NCI-H1694 (cell line): ENCODE data around the gene SH2D3C.

Experiments used
- DNase-seq: peaks from one replicate; lab custom pipeline; 2025; lab: John Stamatoyannopoulos, UW

SH2D3C gene

DNA sequence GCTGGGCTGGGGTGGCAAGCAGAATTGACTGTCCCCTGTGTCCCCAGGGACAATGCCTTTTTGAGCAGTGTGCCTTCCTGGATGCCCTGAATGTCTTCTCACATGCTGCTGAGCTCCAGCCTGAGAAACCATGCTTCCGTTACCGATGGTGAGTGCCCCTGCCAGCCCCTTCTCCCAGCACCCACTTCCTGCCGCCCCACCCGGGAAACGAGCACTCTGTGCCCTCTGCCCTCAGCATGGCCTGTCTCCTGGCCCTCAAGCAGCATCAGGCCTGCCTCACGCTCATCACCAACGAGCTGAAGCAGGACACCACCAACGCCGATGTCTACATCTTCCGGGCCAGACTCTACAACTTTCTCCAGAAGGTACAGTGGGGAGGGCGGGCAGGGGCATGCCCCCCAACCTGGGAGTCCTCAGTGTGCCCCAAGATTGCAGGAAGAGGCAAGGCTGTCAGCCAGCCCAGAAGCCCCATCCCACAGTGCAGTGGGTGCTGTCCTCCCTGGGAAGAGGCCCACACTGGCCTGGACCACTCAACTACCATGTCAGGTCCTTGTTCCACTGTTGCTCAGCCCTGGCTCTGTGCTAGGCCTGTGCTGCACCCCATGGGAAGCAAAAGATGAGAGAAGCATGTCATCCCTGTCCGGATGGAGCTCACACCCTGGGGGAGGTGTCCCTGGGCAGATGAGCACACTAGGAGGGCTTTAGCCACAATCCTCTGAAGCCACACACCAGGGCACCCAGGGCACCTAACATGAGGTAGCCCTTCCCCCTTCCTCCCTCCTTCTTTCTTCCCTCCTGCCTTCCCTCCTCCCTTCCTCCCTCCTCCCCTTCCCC, 58.2 kb downstream of the SH2D3C start:
- no peak for DNase-seq

DNA sequence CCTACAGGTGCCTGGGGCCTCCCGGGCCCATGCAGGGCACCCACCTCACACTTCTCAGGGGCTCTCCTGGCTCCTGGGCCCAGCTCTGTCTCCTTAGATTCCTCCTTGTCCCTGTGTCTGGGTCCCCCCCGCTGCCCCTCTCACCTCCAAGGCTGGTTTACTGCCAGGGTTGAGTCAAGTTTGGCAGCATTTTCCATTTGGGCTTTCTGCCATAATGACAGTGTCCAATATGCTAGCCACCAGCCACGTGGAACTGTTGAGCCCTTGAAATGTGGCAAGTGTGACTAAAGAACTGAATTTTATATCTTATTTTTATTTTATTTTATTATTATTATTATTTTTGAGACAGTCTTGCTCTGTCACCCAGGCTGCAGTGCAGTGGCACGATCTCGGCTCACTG, 60.7 kb downstream of the SH2D3C start:
- DNase-seq, result no peak

DNA sequence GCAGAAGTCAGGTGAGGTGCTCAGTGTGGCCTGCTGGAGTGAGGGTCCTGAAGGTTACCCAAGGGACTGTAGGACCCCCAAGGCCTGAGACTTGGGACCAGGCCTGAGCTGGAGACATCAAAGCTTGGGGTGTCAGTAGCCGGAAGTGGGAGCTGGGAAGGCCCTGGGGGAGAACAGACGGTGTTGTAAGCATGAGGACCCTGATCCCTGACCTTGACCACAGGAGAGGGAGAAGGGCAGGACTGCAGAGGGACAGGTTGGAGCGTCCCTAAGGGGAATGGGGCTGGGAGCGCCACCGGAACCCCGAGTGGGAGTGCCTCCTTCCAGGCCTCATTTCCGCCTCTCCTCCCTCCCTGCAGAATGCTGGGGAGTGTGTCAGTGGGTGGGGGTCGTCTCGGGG, 62.1 kb downstream of the SH2D3C start:
- no peak for DNase-seq

DNA sequence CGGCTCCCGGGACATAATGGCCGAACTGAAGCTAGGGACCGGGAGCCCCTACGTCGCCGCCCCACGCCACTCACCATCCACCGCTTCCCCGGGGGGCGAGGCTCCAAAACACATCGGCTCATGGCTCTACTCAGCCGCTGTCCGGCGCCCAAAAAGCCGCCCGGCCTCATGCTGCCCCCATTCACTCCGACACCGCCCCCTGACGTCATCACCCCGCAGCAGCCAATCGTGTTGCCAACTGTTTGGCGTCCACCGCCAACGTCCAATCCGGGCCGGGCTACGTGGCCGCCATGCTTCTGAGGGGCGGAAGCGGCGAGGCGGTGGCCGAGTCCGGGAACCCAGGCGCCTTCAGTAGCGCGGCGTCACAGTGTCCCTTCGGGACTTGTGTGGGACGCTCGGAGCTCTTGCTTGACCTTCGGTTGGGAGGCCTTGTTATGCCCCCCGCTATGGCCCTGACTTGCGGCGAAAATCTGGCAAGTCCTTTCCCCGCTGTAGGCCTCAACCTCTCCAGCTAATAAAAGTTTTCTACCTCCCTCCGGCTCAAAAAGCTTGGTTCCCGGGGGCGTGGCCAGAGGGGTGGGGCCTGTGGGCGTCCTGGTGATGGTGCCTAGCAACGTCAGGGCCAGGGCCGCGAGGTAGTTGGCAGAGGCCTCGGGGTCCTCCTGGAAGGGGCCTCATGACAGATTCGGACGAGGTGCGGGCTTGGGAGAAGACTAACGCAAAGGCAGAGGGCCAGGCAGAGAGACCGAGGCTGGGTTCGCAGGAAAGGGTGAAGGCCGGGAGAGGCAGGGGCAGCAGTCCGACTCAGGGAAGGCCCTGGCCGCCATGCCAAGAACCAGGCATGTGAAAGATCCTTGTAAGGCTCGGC, 62.8 kb downstream of the SH2D3C start, which contains the start of the genes PTRH1 and TTC16:
TSS of gene PTRH1 (minus strand) at position 194 of the 868 bp plus-strand sequence. CDS start at position 170, 24 bp downstream.
TSS of gene TTC16 (plus strand) at position 610 of the 868 bp plus-strand sequence. CDS start at position 677, 67 bp downstream.
- peak; percentile 77 for DNase-seq

DNA sequence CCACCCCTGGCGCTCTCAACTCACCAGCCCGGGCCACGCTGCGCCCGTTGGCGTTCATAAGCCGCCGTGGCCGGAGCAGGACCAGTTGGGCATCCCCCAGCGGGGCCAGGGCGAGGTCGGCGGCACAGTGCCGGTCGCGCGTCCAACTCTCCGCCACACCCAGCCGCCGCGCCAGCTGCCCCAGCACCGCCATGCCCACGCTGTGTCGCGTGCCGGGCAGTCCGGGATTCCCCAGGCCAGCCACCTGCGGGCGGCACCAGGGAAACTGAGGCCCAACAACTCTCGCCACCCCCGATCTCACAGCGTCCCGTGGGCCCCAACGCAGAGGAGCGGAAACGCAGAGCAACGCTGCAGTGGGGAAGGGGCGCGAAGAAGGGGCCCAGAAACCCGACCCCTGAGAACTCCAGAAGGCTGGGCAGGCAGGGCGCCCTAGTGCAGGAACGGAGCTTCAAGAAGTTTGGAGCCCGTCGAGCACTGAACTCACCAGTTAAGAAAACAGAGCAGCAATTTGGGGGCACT, 63.5 kb downstream of the SH2D3C start:
- DNase-seq, result no peak

DNA sequence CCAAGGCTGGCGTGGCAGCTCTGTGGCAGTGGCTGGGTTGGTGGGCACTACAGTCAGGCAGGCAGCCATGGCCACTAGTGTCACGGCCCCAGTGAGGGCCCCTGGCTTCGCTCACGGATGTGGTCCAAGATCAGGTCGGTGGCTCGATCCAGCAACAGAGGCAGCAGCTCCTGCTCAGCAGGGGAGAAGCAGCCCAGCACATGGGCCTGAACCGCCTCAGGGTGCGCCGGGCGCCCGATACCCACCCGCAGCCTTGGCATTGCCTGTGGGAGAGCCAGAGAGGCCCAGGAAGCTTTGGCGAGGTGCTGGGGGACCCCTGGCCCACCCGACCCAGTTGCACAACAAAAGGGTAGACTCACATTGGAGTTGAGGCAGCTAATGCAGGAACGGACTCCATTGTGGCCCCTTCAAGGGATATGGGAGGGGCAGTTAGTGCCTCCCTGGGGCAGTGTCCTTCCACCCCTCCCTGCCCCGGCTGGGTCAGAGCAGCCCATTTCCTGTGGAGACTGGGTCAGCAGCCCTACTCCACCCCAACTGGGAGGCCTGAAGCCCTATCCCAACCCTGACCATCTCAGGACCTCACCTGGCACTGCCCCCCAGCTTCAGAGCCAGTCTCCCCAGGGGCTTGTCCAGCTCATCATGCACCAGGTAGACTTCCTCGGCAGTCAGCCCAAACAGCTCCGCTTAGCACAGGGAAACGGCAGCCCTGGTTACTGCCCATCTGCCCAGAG, 64.3 kb downstream of the SH2D3C start:
- DNase-seq, result no peak

DNA sequence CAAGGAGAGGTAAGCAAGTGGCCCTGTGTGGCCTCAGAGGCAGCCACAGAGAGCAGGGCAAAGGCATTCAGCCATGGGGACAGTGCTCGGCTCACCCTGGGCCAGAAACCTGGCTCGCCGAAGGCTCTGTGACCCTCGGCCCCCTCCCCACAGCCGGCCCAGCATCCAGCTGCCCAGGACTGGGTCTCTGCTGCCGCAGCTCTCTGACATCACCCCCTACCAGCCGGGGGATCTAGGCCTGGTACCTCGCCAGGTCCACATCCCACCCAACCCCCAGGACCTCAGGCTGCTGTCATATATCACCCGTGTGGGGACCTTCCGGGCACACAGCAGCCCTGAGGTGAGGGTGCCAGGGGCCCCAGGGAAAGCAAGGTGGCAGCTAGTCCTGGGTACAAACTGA, 65.6 kb downstream of the SH2D3C start:
- no peak for DNase-seq

DNA sequence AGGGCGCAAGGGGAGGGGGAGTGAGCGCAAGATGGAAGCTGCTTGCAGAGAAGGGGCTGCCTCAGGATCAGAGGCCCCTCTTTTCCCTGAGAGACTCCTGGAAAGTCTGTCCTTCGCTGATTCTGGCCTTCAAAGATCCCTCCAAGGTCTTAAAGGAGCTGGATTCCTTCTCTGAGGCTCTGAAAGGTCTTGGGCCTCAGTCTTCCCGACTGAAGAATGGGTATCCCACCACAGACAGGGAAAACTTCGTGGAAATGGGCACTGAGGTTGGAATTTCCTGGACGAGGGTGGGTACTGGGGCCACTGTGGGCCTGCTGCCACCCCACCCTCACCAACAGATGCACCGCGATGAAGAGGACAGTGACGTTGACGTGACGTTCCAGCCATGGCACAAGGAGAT, 66.1 kb downstream of the SH2D3C start:
- DNase-seq, result no peak

DNA sequence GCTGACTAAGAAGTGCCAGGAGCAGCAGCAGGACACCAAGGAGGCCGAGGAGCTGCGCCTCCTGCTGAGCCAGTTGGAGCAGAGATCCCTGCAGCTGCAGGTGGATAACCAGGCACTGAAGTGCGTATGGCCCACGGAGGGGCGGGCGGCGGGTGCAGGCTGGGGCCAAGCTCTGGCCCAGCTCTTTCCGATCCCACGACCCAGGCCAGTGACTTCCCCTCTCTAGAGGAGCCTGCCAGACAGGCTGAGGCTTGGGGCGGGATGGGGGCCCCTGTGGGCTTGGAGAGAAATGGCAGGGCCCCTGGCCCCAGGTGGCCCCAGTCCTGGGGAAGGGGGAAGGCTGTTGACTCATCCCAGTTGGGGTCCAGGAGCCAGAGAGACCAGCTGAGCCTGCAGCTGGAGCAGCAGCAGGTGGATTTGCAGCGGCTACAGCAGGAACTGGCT, 66.6 kb downstream of the SH2D3C start:
- no peak for DNase-seq

DNA sequence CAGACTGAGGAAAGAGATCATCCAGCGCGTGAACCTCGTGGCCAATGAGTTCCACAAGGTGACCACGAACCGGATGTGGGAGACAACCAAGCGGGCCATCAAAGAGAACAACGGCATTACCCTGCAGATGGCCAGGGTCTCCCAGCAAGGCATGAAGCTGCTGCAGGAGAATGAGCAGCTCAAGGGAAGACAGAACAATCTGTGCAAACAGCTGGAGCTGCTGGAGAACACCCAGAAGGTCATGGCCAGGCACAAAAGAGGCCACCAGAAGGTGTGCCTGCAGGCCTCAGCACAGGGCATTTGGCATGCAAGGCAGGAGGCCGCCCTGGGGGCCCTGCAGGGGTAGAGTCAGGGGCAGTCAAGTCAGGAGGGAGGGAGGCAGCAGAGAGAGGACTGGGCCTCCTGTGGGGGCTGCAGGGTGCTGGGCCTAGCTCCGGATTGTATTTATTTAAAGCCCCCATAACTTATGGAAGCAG, 67.2 kb downstream of the SH2D3C start:
- peak; percentile 40 for DNase-seq

DNA sequence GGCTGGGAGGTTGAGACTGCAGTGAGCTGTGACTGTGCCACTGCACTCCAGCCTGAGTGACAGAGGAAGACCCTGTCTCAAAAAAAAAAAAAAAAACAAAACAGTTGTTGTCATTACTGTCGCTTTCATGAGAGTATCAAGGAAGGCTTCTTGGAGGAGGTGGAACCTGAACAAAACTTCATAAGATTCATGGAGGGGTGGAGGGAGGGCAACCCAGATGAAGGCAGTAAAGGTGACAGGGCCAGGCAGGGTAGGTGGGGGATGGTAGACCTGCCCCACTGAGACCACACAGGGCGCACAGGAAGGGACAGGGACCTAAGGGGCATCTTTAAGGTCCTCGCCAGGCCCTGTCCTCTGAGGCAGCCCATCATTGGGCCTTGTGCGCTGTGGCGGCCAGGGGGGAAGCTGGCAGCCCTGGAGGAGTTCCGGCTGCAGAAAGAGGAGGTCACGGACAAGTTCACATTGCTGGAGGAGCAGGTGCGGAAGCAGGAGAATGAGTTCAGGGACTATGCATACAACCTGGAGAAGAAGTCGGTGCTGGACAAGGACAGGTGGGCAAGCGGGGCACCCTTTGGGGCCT, 68.2 kb downstream of the SH2D3C start:
- no peak for DNase-seq

DNA sequence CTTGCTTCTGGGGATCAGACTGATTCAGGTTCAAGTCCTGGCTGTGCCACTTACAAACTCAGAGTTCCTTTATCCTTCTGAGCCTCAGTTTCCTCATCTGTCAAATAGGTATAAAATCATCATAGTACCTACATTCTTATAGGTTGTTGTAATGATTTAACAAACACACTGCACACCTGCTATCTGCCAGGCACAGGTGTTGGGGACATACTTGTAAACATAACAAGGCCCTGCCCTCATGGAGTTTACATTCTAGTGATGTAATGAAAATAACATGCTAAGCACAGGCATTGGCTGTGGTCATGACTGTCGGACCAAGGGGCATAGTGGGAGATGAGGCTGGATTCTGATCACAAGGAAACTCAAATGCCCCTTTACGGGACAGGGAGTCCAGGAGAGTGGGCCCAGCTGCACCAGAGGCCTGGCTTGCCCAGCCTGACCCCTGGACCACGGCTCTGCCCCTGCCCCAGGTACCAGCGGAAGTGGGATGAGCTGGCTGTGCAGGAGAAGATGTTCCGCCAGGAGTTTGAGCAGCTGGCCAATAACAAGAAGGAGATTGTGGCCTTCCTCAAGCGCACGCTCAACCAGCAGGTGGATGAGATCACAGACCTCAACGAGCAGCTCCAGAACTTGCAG, 69.4 kb downstream of the SH2D3C start:
- no peak for DNase-seq

DNA sequence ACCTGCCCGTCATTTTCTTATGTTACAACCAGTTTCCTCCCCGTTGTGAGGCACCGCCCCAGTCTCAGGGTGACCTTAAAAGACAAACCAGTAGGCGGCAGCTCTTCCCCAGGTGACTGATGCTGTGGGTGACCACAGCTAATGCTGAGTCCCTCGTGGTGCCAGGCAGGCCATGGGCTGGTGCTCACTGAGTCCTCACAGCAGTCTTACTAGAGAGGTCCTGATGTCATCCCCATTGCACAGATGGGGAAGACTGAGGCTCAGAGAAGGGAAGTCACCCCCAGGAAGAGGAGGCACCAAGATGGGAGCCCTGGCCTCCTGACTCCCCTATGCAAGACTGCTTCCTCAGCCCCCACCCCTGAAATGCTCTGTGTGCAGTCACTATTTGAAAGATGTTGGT, 70.7 kb downstream of the SH2D3C start:
- DNase-seq, result no peak

DNA sequence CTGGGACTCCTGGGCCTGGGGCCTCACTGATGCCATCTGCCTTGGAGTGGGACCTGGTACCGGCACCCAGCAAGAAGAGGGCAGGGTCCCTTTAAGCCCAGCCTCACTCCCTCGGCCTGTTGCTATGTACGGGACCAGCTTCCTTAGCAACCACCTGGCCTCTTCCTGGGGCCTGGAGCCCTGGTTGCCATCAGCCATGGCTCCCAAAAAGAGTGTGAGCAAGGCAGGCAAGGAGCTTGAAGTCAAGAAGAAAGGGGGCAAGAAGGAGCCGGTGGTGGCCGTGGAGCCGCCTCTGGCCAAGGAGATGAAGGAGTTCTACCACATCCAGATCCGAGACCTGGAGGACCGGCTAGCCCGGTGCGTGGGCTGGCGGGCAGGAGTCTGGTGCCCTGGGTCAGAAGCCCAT, 71.6 kb downstream of the SH2D3C start, which contains the start of gene CFAP157:
TSS of gene CFAP157 (plus strand) at position 153 of the 406 bp plus-strand sequence. CDS start at position 197, 44 bp downstream.
- no peak for DNase-seq

DNA sequence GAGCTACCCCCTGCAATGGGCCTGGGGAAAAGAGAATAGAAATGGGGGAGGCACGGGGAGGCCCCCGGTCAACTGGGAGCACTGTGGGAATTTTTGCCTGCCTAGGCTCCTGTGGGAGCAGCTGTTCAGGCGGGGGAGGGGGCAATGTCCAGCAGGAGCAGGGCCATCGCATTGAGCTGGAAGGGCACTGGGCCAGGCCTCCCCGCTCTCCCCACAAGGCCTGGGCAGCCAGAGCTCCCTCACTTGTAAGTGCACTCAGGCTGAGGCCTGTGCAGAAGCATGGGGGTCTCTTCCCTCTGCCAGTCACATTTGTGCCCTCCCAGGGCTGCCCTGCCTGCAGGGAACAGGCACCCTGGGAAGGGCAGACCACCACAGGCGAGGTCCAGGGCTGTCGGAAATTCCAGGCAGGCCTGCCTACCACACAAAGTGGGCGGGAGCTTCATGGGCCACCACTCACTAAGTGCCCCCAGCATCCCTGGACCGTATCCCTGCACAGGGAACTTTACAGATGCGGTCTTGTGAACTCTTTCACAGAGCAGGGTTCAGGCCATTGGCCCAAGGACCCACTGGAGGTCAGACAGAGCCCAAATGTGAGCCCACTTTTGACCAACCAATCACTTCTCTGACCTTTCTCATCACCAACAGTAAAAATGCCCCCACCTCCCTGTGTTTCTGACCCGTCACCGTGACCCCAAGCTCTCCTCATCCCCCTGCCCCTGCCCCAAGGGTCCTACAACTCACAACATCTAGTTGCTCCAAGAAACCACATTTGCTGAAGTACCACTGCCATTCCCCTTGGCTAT, 72.7 kb downstream of the SH2D3C start:
- no peak for DNase-seq

DNA sequence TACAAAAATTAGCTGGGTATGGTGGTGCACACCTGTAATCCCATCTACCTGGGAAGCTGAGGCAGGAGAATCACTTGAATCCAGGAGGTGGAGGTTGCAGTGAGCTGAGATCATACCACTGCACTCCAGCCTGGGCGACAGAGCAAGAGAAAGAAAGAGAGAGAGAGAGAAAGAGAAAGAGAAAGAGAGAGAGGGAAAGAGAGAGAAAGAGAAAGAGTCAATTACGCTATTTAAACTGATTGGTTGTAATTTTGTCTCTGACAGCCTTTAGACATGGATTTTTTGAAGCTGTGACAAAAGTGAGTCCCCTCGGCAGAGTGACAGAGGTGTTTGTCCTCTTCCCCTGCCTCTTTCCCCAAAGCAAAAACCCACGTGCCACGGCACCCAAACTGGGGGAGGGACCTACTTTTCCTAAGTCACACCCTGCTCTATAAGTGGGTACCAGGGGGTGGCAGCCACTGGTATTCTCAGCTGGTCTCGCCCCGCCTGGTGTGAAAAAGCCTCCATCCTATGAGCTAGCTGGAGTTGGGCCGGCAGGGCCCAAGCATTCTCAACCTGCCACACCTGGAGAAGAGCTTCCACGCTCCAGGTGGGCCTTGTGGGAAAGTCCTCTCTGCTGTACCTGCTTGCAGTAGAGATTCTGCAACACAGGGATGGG, 75.0 kb downstream of the SH2D3C start:
- no peak for DNase-seq

DNA sequence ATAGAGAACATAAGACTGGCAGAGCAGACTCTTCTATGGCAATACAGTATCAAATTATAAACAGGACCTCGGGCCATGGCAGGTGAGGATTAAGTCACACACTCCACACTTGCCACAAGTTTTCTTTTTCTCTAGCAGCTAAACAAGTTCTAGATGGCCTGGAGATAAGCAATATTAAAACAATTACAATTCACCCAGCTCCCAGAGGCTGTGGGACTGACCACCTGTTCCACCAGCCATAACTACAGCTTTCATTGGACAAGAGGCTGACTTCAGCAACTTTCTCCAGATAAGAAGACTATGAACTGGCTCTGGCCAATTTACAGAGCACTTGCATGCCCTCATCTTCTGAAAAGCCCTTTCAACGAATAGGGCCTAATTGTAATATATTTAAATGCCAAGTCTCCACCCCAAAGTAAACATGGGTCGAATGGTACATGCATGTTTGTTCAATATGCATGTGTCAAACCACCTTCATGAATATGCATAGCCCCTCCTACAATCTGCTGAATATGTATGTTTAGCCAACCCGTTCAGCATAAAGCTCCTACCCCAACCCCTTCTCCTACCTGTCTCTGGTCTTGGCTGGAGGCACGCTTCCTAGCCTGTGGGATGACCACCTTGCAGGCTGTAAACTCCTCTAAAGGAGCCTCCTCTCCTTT, 77.7 kb downstream of the SH2D3C start:
- DNase-seq, result no peak

DNA sequence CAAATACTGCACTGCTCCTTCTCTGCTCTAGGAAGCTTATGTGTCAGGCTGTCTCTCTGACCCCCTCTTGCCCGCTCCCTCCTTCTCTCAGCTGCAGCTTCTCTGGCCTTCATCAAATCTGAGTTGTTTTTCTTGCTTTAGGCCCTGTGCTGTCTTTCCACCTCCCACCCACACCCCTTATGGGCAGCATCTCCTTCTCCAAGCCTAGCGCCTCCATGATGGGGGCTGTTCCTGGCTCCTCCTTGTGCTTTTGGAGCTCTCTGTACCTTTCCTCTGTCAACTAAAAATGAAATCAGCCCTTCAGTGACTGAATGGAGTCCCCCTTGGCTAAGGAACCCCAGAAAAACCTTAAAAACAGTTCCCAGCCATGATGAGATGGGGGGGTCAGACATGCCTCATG, 78.3 kb downstream of the SH2D3C start:
- no peak for DNase-seq
